ENCODE results near the gene CDC42BPG.

DNA sequence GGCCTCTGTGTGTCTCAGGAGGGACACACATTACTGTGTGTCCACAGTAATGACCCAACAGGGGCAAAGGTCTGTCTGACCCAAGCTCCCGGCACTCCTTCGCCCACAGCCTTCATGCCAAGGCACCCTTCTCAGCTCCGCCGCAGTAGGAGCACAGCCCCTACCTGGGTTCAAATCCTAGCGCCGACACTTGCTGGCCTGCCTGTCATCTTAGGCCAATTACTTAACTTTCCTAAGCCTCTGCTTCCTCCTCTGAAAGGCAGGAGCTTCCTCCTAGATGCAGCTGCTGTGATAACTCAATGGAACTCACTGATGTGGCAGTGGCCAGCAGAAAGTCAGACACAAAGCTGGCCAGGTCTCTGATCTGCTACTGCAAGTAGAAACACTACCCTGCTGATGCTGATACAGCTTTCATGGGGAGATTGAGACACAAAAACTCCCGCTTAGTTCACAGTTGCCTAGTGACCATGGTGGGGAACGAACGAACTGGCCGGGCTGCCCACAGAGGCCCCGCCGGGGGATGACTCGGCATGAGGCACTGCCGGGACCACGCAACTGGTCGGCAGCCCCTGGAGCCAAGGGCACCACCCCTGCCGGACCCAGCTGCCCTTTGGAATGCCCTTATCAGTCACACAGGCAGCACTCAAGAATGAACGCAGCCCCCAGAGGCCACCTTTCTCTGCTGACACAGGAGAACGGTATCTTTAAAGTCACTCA is 25.9 kb upstream of the CDC42BPG start:
- TF ChIP-seq, protein P1, sequence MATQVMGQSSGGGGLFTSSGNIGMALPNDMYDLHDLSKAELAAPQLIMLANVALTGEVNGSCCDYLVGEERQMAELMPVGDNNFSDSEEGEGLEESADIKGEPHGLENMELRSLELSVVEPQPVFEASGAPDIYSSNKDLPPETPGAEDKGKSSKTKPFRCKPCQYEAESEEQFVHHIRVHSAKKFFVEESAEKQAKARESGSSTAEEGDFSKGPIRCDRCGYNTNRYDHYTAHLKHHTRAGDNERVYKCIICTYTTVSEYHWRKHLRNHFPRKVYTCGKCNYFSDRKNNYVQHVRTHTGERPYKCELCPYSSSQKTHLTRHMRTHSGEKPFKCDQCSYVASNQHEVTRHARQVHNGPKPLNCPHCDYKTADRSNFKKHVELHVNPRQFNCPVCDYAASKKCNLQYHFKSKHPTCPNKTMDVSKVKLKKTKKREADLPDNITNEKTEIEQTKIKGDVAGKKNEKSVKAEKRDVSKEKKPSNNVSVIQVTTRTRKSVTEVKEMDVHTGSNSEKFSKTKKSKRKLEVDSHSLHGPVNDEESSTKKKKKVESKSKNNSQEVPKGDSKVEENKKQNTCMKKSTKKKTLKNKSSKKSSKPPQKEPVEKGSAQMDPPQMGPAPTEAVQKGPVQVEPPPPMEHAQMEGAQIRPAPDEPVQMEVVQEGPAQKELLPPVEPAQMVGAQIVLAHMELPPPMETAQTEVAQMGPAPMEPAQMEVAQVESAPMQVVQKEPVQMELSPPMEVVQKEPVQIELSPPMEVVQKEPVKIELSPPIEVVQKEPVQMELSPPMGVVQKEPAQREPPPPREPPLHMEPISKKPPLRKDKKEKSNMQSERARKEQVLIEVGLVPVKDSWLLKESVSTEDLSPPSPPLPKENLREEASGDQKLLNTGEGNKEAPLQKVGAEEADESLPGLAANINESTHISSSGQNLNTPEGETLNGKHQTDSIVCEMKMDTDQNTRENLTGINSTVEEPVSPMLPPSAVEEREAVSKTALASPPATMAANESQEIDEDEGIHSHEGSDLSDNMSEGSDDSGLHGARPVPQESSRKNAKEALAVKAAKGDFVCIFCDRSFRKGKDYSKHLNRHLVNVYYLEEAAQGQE (IDR thresholded peaks at IDR 0.05; ENCODE audit: insufficient read depth in 1 of 2, low read depth in 2 of 2, low read length in 1 of 2), result no peak
- TF ChIP-seq, protein P2, sequence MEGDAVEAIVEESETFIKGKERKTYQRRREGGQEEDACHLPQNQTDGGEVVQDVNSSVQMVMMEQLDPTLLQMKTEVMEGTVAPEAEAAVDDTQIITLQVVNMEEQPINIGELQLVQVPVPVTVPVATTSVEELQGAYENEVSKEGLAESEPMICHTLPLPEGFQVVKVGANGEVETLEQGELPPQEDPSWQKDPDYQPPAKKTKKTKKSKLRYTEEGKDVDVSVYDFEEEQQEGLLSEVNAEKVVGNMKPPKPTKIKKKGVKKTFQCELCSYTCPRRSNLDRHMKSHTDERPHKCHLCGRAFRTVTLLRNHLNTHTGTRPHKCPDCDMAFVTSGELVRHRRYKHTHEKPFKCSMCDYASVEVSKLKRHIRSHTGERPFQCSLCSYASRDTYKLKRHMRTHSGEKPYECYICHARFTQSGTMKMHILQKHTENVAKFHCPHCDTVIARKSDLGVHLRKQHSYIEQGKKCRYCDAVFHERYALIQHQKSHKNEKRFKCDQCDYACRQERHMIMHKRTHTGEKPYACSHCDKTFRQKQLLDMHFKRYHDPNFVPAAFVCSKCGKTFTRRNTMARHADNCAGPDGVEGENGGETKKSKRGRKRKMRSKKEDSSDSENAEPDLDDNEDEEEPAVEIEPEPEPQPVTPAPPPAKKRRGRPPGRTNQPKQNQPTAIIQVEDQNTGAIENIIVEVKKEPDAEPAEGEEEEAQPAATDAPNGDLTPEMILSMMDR (IDR thresholded peaks at IDR 0.05), result peak; percentile 56
- TF ChIP-seq POLR2AphosphoS5 (IDR thresholded peaks at IDR 0.05; ENCODE audit: low read depth, low read length) (no peak), SIN3A (IDR thresholded peaks at IDR 0.05; ENCODE audit: borderline replicate concordance, insufficient read depth, low read depth, low read length) (no peak), TCF7L2 (IDR thresholded peaks at IDR 0.05; ENCODE audit: low read depth, low read length) (no peak)
